H1 (cell line): Measurements from ENCODE around the gene VIT.

ENCODE experiments used
- ATF3 ChIP-seq: IDR thresholded peaks from 2 replicates; pipeline ENCODE4 v1.6.1; 2011; ENCODE audit warnings: low read depth, mild to moderate bottlenecking, low read length; ENCODE audit not compliant: insufficient read depth
- CTCF ChIP-seq, 3 experiments: IDR thresholded peaks; 1 replicate in 2 of 3; 2 replicates in 1 of 3; pipeline versions ENCODE4 v1.5.1 to v1.6.1; 2011; ENCODE audit warnings: low read length in 3 of 3, mild to moderate bottlenecking in 3 of 3, inconsistent platforms in 2 of 3, low read depth in 1 of 3, moderate library complexity in 1 of 3; ENCODE audit not compliant: insufficient read depth in 1 of 3; ENCODE audit errors: control extremely low read depth in 1 of 3
- E2F6 ChIP-seq: IDR thresholded peaks from 2 replicates; pipeline ENCODE4 v1.6.1; 2012; ENCODE audit warnings: inconsistent platforms

GRCh38 chr2:36861896-36862295, 165.4 kb downstream of the VIT start:
- no peak for TF ChIP-seq CTCF (IDR thresholded peaks at IDR 0.05; ENCODE audit: control extremely low read depth in 1 of 3, insufficient read depth in 1 of 3, low read depth in 1 of 3, low read length in 3 of 3)
- no peak for TF ChIP-seq E2F6
- no peak for TF ChIP-seq ATF3
